ENCODE measurements around the gene PHYHD1. TPM values are rescaled to one million over a fixed set of nuclear protein-coding genes. Genes with fewer than 3 reads are reported as not detected.
"Not testable (repeated sequence)": the region's sequence is repeated elsewhere in the genome, so short reads cannot be mapped to it uniquely, and the experiment has no call there.

PHYHD1 gene
- total RNA-seq, 2 donors from 2014 or later, result 48.8 to 65.3 TPM

- TF ChIP-seq CTCF (IDR thresholded peaks at IDR 0.05) (no peak), POLR2A (IDR thresholded peaks at IDR 0.05) (no peak)
- Histone ChIP-seq H3K36me3 (replicated peaks in 1 of 2; ENCODE audit: insufficient read depth in 1 of 2, low read depth in 2 of 2) (peaks cover 0 to 2% of the 10 kb centered on the region in 2 donors), H3K4me1 (peaks cover 36% of the 10 kb centered on the region), H3K27ac (peak overlapping the region in 1 of 4 donors; percentile 89), H3K27me3 (no peaks in the 10 kb centered on the region), H3K4me3 (no peak overlapping the region), H3K9me3 (no peaks in the 10 kb centered on the region)
- WGBS, 2 donors, result 95% methylated on average over 15 to 19 of the region's 19 CpGs
- DNase-seq, result no peak
- ATAC-seq, result no peak
- intact Hi-C loops (cut with DNase I), result no loop called here
These were observed 25.2 kb downstream of the PHYHD1 start for GRCh38 chr9:128945798-128946501.

- DNase-seq (peak; percentile 41 to 64 (median 43)), ATAC-seq (peak; percentile 34)
- intact Hi-C loops (cut with DNase I), result no loop called here
- no peaks in the 10 kb centered on the region for H3K27me3 ChIP-seq
- H3K4me1 ChIP-seq, result peaks cover 36% of the 10 kb centered on the region
- H3K4me3 ChIP-seq, result peak overlapping the region; percentile 47 to 63
- H3K36me3 ChIP-seq (replicated peaks in 1 of 2; ENCODE audit: insufficient read depth in 1 of 2, low read depth in 2 of 2), result peaks cover 0 to 2% of the 10 kb centered on the region in 2 donors
- H3K9me3 ChIP-seq, result no peaks in the 10 kb centered on the region
- 17 to 37% methylated on average over 6 to 30 of the region's 30 CpGs for WGBS, 2 donors
- TF ChIP-seq POLR2A (IDR thresholded peaks at IDR 0.05) (no peak), CTCF (IDR thresholded peaks at IDR 0.05) (no peak)
- H3K27ac ChIP-seq, result peak overlapping the region; percentile 85 to 89 (median 86)
These were observed 25.9 kb downstream of the PHYHD1 start for GRCh38 chr9:128946571-128947276.

GRCh38 chr9:128947277-128947526 is 26.4 kb downstream of the PHYHD1 start:
- intact Hi-C loops (cut with DNase I), result no loop called here
- Histone ChIP-seq H3K9me3 (no peaks in the 10 kb centered on the region), H3K4me1 (peaks cover 36% of the 10 kb centered on the region), H3K36me3 (replicated peaks in 1 of 2; ENCODE audit: insufficient read depth in 1 of 2, low read depth in 2 of 2) (no peaks in the 10 kb centered on the region), H3K27me3 (no peaks in the 10 kb centered on the region), H3K27ac (peak overlapping the region; percentile 85 to 89 (median 86)), H3K4me3 (peak overlapping the region; percentile 47 to 63)
- ATAC-seq (peak; percentile 47), DNase-seq (no peak)
- TF ChIP-seq POLR2A (IDR thresholded peaks at IDR 0.05) (no peak), CTCF (IDR thresholded peaks at IDR 0.05) (no peak)
- 0% methylated on average over 2 to 17 of the region's 20 CpGs for WGBS, 2 donors

GRCh38 chr9:128947527-128948301 is 26.9 kb downstream of the PHYHD1 start, which contains the start of the genes DOLK and NUP188:
Gene DOLK, minus strand, starts transcription at chr9:128947603. Its CDS starts 300 bp downstream, at chr9:128947303.
Gene NUP188, plus strand, starts transcription at chr9:128947699. Its CDS starts 21 bp downstream, at chr9:128947720.
- Histone ChIP-seq H3K9me3 (no peaks in the 10 kb centered on the region), H3K4me1 (peaks cover 36% of the 10 kb centered on the region), H3K36me3 (replicated peaks in 1 of 2; ENCODE audit: insufficient read depth in 1 of 2, low read depth in 2 of 2) (no peaks in the 10 kb centered on the region), H3K27ac (peak within 1 kb of the TSS; percentile 85 to 89 (median 86)), H3K27me3 (no peaks in the 10 kb centered on the region), H3K4me3 (peak within 1 kb of the TSS; percentile 47 to 63)
- intact Hi-C loops (cut with DNase I), result no loop called here
- WGBS, 2 donors, result 0% methylated on average over 32 to 85 of the region's 86 CpGs
- ATAC-seq (peak; percentile 89), DNase-seq (peak; percentile 95 to 97 (median 96))
- TF ChIP-seq POLR2A (IDR thresholded peaks at IDR 0.05), result peak; percentile 80 to 88 (median 85)
- TF ChIP-seq CTCF (IDR thresholded peaks at IDR 0.05), result peak in 1 of 7 experiments; percentile 21

- H3K4me1 ChIP-seq; H3K27me3 ChIP-seq; DNase-seq; H3K27ac ChIP-seq; H3K9me3 ChIP-seq; ATAC-seq; intact Hi-C loops (cut with DNase I); H3K4me3 ChIP-seq: not testable (repeated sequence)
- WGBS, 2 donors, result 94 to 97% methylated on average over 9 of the region's 9 CpGs
- peaks cover 5 to 18% of the 10 kb centered on the region in 2 donors for H3K36me3 ChIP-seq (replicated peaks in 1 of 2; ENCODE audit: insufficient read depth in 1 of 2, low read depth in 2 of 2)
These were observed 40.6 kb downstream of the PHYHD1 start for GRCh38 chr9:128961403-128961802.

All from body of pancreas (tissue), 4 donors.